ENCODE data around the gene GDAP1L1.
A peak's percentile ranks its signal among the peaks of the same experiment; 100 is the strongest.

The GDAP1L1 gene

GRCh38 chr20:44247131-44247571 lies at the start of gene GDAP1L1:
Gene GDAP1L1 (plus strand): TSS chr20:44247308. CDS start chr20:44247335, 27 bp downstream.
- DNase-seq: no peak

- no peak for DNase-seq
Observed at GRCh38 chr20:44198872-44199271, 48.2 kb upstream of the GDAP1L1 start.

GRCh38 chr20:44199877-44200276 lies 47.2 kb upstream of the GDAP1L1 start:
- no peak for DNase-seq

GRCh38 chr20:44200371-44200770 lies 46.7 kb upstream of the GDAP1L1 start:
- DNase-seq: no peak

GRCh38 chr20:44200983-44201382 lies 46.1 kb upstream of the GDAP1L1 start:
- DNase-seq: no peak

- DNase-seq: no peak
Observed at GRCh38 chr20:44203161-44203560, 43.9 kb upstream of the GDAP1L1 start.

- no peak for DNase-seq
Observed at GRCh38 chr20:44204156-44204831, 42.8 kb upstream of the GDAP1L1 start.

- no peak for DNase-seq
Observed at GRCh38 chr20:44204832-44205215, 42.3 kb upstream of the GDAP1L1 start.

GRCh38 chr20:44206132-44206531 lies 41.0 kb upstream of the GDAP1L1 start:
- DNase-seq: no peak

GRCh38 chr20:44207126-44207723 lies 39.9 kb upstream of the GDAP1L1 start:
- DNase-seq: no peak

GRCh38 chr20:44208165-44208564 lies 38.9 kb upstream of the GDAP1L1 start:
- DNase-seq: no peak

GRCh38 chr20:44208770-44209169 lies 38.3 kb upstream of the GDAP1L1 start:
- no peak for DNase-seq

- DNase-seq: no peak
Observed at GRCh38 chr20:44209686-44210405, 37.3 kb upstream of the GDAP1L1 start.

- peak; percentile 80 for DNase-seq
Observed at GRCh38 chr20:44210406-44211176, 36.5 kb upstream of the GDAP1L1 start, which contains the start of gene OSER1. Gene OSER1 (minus strand): TSS chr20:44210771. CDS start chr20:44206957, 3,814 bp downstream.

GRCh38 chr20:44211177-44212039 lies 35.7 kb upstream of the GDAP1L1 start:
- no peak for DNase-seq

- DNase-seq: no peak
Observed at GRCh38 chr20:44212792-44213191, 34.3 kb upstream of the GDAP1L1 start.

GRCh38 chr20:44215125-44215524 lies 32.0 kb upstream of the GDAP1L1 start:
- DNase-seq: no peak

- DNase-seq: no peak
Observed at GRCh38 chr20:44217342-44218092, 29.6 kb upstream of the GDAP1L1 start.

- DNase-seq: no peak
Observed at GRCh38 chr20:44218446-44218845, 28.7 kb upstream of the GDAP1L1 start.

GRCh38 chr20:44219170-44219730 lies 27.9 kb upstream of the GDAP1L1 start:
- DNase-seq: no peak

- no peak for DNase-seq
Observed at GRCh38 chr20:44219791-44220190, 27.3 kb upstream of the GDAP1L1 start.
